CD4-positive, alpha-beta T cell (primary cell): ENCODE data around the gene PLCB3. TPM values are rescaled to one million over a fixed set of nuclear protein-coding genes. Genes with fewer than 3 reads are reported as not detected.
A peak's percentile ranks its signal among the peaks of the same experiment; 100 is the strongest.

Experiments
- ATAC-seq: fragments of 200-7000 bp; cut with Tn5 transposase; one replicate; pipeline ENCODE4 v1.10.0; 2022; ENCODE audit warnings: mild to moderate bottlenecking; ENCODE audit not compliant: poor library complexity
- CTCF ChIA-PET: fragments of 350-600 bp; sonication (Branson Sonifier 250); formaldehyde crosslinking; loops from one replicate; lab custom pipeline; 2021; ENCODE audit warnings: antibody characterized with exemption, inconsistent platforms; lab: Charles Lee
- POLR2A ChIA-PET: fragments of 350-600 bp; sonication (Branson Sonifier 250); formaldehyde crosslinking; loops from one replicate; lab custom pipeline; 2021; ENCODE audit warnings: antibody characterized with exemption, inconsistent platforms; lab: Charles Lee
- DNase-seq, 14 experiments: peaks; one replicate each; pipeline ENCODE4 v3.0.0-alpha.2; 2013 to 2020; ENCODE audit warnings: mixed read lengths in 2 of 14
- H3K27ac ChIP-seq, 2 donors: one replicate each; pipeline versions ENCODE4 v1.5.1 to v1.7.0; 2013; ENCODE audit warnings: low read length in 2 of 2, low read depth in 1 of 2, mild to moderate bottlenecking in 1 of 2
- H3K27me3 ChIP-seq, 2 experiments: 1 replicate in 1 of 2; 2 replicates in 1 of 2; pipeline versions ENCODE4 v1.6.1 to v1.7.0; 2013; ENCODE audit warnings: low read length in 2 of 2, control low read depth in 1 of 2, mild to moderate bottlenecking in 1 of 2, moderate library complexity in 1 of 2; ENCODE audit not compliant: insufficient read depth in 2 of 2, control insufficient read depth in 1 of 2
- H3K36me3 ChIP-seq: one replicate; pipeline ENCODE4 v1.6.1; 2013; ENCODE audit warnings: low read length, control low read depth; ENCODE audit not compliant: insufficient read depth
- H3K4me1 ChIP-seq: one replicate; pipeline ENCODE4 v1.6.1; 2013; ENCODE audit warnings: low read length, control low read depth; ENCODE audit not compliant: insufficient read depth
- H3K4me3 ChIP-seq: one replicate; pipeline ENCODE4 v1.5.1; 2013; ENCODE audit warnings: mild to moderate bottlenecking, low read length, moderate library complexity
- H3K9me3 ChIP-seq, 2 experiments: 1 replicate in 1 of 2; 2 replicates in 1 of 2; pipeline versions ENCODE4 v1.6.1 to v1.7.0; 2013; ENCODE audit warnings: low read length in 2 of 2, mild to moderate bottlenecking in 2 of 2, control low read depth in 1 of 2, moderate library complexity in 1 of 2; ENCODE audit not compliant: control insufficient read depth in 1 of 2, insufficient read depth in 1 of 2
- H3K27ac Mint-ChIP-seq: one replicate; pipeline ENCODE4 v1.8.0; 2020; ENCODE audit warnings: mixed read lengths
- H3K27me3 Mint-ChIP-seq: one replicate; pipeline ENCODE4 v1.8.0; 2021; ENCODE audit warnings: mixed read lengths
- H3K36me3 Mint-ChIP-seq: one replicate; pipeline ENCODE4 v1.8.0; 2021; ENCODE audit warnings: low read depth, mixed read lengths
- H3K4me1 Mint-ChIP-seq: one replicate; pipeline ENCODE4 v1.8.0; 2021; ENCODE audit warnings: low read depth, mixed read lengths
- H3K4me3 Mint-ChIP-seq: one replicate; pipeline ENCODE4 v1.8.0; 2020; ENCODE audit warnings: mild to moderate bottlenecking, mixed read lengths
- H3K9me3 Mint-ChIP-seq: one replicate; pipeline ENCODE4 v1.8.0; 2020; ENCODE audit warnings: mixed read lengths
- CTCF ChIP-seq: fragments of 200-600 bp; IDR thresholded peaks from one replicate; pipeline ENCODE4 v1.8.0; 2022; ENCODE audit warnings: antibody characterized with exemption, mild to moderate bottlenecking
- intact Hi-C, 2 experiments: fragments of 100-400 bp; cut with DNase I in 1 of 2; cut with micrococcal nuclease in 1 of 2; formaldehyde crosslinking; loops; one replicate each; pipeline versions ENCODE4 v1.15.1 to v1.9.0; 2023 to 2025; cut with DNase I, micrococcal nuclease
- total RNA-seq, 174 experiments: library from RNA in 2 of 174; stranded (reverse) in 2 of 174; gene quantifications; one replicate each; pipeline ENCODE4 v1.2.3 and lab custom pipeline; 2021 to 2026

Gene PLCB3
- total RNA-seq, 2 experiments from 2014 or later: 2.5 to 2.7 TPM

GRCh38 chr11:64298966-64299846 is 47.9 kb downstream of the PLCB3 start:
- Histone ChIP-seq H3K27me3 (peaks cover 73 to 75% of the 10 kb centered on the region in 2 experiments), H3K9me3 (peaks cover 0 to 20% of the 10 kb centered on the region in 2 experiments), H3K27ac (no peak overlapping the region), H3K36me3 (no peaks in the 10 kb centered on the region), H3K4me1 (peaks cover 46% of the 10 kb centered on the region), H3K4me3 (no peak overlapping the region)
- ATAC-seq: no peak
- no peaks in the 10 kb centered on the region for H3K36me3 Mint-ChIP-seq
- H3K4me3 Mint-ChIP-seq: peak overlapping the region; percentile 55
- H3K27me3 Mint-ChIP-seq: peaks cover 77% of the 10 kb centered on the region
- intact Hi-C loops: no loop called here
- no peaks in the 10 kb centered on the region for H3K9me3 Mint-ChIP-seq
- H3K27ac Mint-ChIP-seq: no peak overlapping the region
- DNase-seq: peak in 2 of 14 experiments; percentile 41 to 42
- no peak for TF ChIP-seq CTCF
- ChIA-PET CTCF (interaction anchor here (0.7 to 1.0 kb wide), 2 partner anchors 10 to 48 kb away, joined by 3 to 4 read pairs; no protein-coding TSS in a partner anchor), POLR2A (interaction anchor here (0.8 to 1.6 kb wide), 2 partner anchors 19 to 92 kb away, joined by 3 read pairs; partner anchors contain the start of gene PRDX5)
- peaks cover 27% of the 10 kb centered on the region for H3K4me1 Mint-ChIP-seq

- intact Hi-C loops: loop anchor here in 1 of 2 experiments (5.0 to 10.0 kb wide), 3 partner anchors 113 to 463 kb away; partner anchors contain the start of genes MARK2 and STIP1
- POLR2A ChIA-PET: interaction anchor here (0.8 to 7.6 kb wide), 9 partner anchors 10 to 114 kb away, joined by 3 to 105 read pairs (median 6); partner anchors contain the start of genes BAD, FERMT3, FKBP2 and NUDT22
- no peak for TF ChIP-seq CTCF
- Histone ChIP-seq H3K27ac (no peak within 1 kb of the TSS), H3K27me3 (peaks cover 67 to 68% of the 10 kb centered on the region in 2 experiments), H3K4me3 (peak within 1 kb of the TSS; percentile 36), H3K4me1 (peaks cover 52% of the 10 kb centered on the region), H3K9me3 (peaks cover 0 to 20% of the 10 kb centered on the region in 2 experiments), H3K36me3 (no peaks in the 10 kb centered on the region)
- Mint-ChIP-seq H3K27ac (peak within 1 kb of the TSS; percentile 27), H3K4me1 (peaks cover 33% of the 10 kb centered on the region), H3K27me3 (peaks cover 75% of the 10 kb centered on the region), H3K4me3 (peak within 1 kb of the TSS; percentile 74), H3K36me3 (no peaks in the 10 kb centered on the region), H3K9me3 (no peaks in the 10 kb centered on the region)
- peak in 4 of 14 experiments; percentile 14 to 62 (median 50) for DNase-seq
- CTCF ChIA-PET: interaction anchor here (0.7 to 6.0 kb wide), 17 partner anchors 11 to 113 kb away, joined by 3 to 123 read pairs (median 4); partner anchors contain the start of genes BAD, CCDC88B, FERMT3 and GPR137
- ATAC-seq: no peak
Observed at GRCh38 chr11:64299847-64300648, 48.7 kb downstream of the PLCB3 start, which contains the start of gene CATSPERZ. CATSPERZ (plus strand) TSS chr11:64300358; CDS start chr11:64300411, 53 bp downstream.
